HG03060 (cell line): ENCODE data around the gene PIK3CG.
"Not testable (repeated sequence)": the region's sequence is repeated elsewhere in the genome, so short reads cannot be mapped to it uniquely, and the experiment has no call there.

Experiments
- ATAC-seq: cut with Tn5 transposase; IDR thresholded peaks from one replicate; pipeline ENCODE4 v1.9.1; 2021; ENCODE audit warnings: low read depth, moderate number of reproducible peaks; ENCODE audit not compliant: unreplicated experiment

Gene PIK3CG

DNA sequence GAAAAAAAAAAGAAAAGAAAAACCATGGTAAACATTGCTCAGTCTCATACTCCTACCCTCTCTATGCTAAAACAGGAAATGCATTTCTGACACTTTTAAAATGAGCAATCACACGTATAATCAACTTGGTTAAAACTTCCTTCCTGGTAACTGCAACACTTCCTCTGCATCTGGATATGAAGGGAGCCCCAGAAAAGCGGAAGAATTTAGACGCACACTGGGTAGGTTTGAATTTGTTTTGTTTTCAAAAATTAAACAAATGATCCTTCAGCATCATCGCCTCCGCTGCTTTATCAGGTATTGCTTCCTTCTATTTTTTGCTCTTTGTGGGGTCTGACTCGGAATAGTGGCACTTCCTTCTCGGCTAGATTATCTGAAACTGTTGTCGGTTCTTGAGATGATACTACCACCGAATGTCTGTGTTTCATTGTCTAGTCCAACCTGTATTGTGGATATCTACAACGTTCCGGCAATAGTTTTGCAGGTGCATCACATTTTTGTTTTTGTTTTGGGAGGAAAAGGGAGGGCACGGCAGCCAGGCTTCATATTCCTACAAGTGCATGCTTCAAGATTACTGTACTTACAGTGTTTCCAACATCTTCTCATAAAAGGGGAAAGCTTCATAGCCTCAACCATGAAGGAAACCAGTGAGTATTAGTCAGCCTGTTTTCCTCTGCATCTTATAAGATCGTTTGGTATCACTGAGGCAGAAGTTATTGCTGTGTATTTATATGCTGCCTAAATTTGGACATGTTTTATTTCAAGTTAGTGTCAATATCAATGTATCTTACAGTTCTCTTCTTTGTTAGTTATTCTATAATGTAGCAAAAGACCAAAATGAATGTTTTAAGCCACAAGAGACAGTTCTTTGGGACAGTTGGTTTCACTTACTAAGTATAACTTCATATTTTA is at the start of gene PIK3CG:
TSS of gene PIK3CG (plus strand) at position 153 of the 912 bp plus-strand sequence. CDS start 2,280 bp downstream, outside the sequence.
- ATAC-seq: peak; percentile 53

DNA sequence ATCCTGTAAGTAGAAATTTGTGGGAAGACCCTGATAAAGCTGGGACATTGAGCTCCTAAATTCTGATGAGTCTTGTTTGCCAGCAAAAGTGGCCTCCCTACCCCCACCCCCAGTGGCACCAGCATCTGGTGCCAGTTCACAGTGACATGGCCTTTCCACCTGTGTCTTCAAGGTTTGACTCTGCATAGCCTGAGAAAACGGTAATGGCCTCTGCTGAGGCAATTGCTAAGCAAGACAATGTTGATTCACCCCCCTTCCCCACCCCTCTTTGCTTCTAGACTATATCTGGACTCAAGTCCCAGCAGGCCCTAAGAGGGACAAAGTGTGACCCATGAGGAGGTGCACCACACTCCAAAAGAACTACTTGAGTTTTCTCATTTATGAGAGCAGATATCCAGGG is 48.0 kb upstream of the PIK3CG start:
- ATAC-seq: no peak

DNA sequence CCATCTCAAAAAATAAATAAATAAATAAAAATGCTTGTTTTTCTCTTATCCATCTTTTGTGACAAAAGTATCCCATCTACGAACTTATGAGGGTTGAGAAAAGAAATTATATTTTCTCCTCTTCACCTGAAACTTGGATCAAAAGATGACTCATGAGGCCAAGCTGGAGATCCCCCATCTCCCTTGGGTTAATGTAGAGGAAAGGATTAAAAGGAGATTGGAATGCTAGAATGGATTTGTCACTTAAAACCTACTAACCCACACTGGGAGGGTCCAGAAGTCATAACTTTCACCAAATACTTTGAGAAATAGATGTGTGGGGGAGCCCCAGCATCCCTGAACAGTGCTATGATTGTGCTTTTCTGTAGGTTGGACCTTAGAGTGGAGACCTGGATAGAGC is 46.3 kb upstream of the PIK3CG start:
- ATAC-seq: no peak

DNA sequence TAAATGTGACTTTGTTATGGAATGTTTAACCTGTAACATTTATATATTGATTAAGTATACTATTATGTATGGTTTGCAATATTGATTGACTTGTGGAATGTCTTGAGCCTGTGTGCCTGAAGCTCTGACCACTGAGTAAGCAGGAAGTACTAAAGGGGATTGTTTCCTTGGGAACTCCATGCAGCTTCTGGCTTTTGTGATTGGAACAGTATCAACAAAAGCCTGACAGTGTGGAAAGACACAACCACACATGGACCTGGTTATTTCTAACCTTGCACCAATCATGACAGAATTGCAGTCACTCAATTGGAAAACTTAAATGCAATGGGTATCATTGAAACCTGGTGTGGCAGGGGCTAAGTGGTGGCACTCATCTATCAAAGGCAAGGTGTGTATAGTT is 45.5 kb upstream of the PIK3CG start:
- no peak for ATAC-seq

DNA sequence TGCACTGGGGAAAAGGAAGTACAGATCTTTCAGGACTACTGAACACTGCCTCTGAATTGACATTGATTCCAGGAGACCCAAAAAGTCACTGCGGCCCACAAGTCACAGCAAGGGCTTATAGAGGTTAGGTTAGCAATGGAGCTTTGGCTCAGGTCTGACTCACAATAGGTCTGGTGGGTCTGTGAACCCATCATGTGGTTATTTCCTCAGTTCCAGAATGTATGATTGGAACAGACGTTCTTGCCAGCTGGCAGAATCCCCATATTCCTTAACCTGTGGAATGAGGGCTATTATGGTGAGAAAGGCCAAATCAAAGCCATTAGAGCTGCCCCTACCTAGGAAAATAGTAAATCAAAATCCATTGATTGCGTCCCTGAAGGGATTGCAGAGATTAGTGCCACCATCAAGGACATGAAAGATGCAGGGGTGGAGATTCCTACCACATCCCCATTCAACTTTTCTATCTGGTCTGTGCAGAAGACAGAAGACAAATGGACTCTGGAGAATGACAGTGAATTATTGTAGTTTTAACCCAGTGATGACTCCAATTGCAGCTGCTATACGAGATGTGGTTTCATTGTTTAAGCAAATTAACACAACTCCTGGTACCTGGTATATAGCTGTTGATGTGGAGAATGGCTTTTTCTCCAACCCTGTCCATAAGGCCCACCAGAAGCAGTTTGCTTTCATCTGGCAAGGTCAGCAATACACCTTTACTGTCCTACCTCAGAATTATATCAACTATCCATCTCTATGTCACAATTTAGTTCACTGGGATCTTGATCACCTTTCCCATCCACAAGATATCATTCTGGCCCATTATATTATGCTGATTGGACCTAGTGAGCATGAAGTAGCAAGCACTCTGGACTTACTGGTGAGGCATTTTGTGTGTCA is 44.5 kb upstream of the PIK3CG start:
- ATAC-seq: no peak

DNA sequence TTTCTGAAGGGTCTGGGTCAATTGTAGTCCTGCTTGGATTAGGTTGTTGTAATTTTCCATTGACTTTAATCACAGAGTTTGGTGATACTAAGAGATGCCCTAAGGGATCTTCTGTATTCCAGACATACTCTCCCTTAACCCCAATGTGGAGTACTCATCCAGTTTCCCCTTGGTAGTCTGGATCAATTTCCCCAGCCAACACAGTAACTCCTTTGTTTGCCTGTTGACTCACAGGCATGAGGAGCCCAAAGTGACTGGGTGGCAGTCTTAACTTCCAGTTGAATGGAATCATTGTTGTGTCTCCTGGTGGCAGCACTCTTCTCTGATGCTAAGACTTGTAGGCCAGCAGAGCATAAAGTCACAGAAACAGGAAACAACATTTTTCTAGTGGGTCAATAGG is 41.5 kb upstream of the PIK3CG start:
- no peak for ATAC-seq

DNA sequence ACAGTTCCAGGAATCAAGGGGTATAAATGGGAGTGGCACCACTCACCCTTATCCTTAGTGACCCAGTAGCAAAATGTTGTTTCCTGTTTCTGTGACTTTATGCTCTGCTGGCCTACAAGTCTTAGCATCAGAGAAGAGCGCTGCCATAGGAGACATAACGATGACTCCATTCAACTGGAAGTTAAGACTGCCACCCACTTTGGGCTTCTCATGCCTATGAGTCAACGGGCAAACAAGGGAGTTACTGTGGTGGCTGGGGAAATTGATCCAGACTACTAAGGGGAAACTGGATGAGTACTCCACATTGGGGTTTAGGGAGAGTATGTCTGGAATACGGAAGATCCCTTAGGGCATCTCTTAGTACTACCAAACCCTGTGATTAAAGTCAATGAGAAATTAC is 40.6 kb upstream of the PIK3CG start:
- ATAC-seq: no peak

DNA sequence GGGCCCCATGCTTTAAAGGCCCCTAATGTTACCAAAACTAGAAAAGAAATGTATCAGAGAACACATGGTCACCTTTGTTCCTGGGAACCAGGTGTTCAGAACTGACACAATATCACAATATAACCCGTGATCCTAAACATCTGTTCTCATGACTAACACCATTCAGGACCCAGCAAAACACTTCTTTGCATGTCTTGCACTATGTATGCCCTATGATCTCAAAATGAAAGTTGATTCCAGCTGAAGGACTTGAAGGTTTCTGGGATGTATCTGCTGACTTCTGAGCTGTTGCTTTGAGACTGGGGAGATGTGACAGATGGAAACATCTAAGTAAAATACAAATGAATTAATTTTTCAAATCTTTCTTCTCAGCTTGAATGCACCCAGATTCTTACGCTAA is 37.5 kb upstream of the PIK3CG start:
- ATAC-seq: no peak

DNA sequence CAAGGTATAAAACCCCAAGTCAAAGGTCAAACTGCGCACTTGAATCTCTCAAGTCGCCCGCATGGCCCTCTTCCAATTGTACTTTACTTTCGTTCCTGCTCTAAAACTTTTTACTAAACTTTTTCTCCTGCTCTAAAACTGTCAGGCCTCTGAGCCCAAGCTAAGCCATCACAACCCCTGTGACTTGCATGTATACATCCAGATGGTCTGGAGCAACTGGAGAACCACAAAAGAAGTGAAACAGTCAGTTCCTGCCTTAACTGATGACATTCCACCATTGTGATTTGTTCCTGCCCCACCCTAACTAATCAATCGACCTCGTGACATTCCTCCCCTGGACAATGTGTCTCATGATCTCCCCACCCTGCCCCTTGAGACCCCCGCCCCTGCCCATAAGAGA is 35.6 kb upstream of the PIK3CG start:
- ATAC-seq: no peak

DNA sequence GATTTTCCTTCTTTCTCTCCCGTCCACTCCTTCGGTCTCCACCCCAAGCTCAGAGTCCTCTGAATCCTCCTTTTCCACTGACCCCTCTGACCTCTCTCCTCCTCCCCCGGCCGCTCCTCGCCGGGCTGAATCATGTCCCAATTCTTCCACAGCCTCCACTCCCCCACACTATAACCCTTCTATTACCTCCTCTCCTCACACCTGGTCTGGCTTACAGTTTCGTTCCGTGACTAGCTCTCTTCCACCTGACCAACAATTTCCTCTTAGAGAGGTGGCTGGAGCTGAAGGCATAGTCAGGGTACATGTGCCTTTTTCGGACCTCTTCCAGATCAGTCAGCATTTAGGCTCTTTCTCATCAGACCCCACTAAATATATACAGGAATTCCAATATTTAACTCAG is 34.2 kb upstream of the PIK3CG start:
- not testable (repeated sequence) for ATAC-seq

DNA sequence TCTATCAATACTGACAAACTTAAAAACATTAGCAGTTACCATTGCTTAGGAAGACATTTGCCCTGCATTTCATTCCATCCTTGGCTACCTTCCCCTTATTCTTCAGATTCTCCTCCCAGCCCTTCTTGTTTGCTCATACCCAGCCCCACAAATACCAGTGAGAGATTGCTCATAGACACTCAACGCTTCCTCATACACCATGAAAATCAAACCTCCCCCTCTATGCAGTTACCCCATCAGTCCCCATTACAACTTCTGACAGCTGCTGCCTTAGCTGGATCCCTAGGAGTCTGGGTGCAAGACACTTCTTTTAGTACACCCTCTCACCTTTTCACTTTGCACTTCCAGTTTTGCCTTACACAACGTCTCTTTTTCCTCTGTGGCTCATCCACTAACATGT is 28.3 kb upstream of the PIK3CG start:
- ATAC-seq: no peak

DNA sequence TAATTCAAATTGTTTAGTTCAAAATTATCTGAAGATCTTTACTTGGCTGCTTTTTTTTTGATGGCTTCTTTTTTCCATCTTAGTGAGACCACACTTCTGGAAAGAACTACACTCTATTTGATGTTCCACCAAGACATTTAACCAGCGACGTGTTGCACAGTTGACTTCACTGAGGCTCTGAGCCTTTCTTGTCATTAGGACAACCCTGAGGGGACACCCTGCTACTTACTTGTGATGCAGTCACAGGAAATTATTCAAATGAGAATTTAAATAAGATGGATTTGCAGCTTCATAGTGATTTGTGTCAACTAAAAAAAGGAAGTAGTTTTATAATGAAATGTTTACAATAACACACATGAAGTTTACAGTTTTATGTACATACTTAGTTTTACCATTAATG is 25.6 kb upstream of the PIK3CG start:
- ATAC-seq: no peak

DNA sequence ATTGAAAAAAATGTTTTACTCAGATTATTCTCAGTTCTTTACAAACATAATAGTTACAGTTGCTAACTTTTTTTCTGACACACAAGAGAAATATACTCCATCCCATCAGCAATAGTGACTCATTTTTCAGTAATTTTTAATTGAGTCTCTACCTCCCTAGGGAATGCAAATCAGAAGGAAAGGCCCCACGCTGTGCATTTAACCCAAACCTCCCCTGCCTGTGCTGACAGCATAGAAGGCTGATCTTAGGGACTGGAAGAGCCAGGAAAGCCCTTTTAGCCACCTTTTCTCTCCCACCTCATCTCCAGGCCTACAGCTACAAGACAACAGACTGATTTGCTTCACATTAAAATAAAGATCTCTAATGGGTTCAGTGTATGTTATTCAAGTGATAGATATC is 24.7 kb upstream of the PIK3CG start:
- ATAC-seq: no peak

DNA sequence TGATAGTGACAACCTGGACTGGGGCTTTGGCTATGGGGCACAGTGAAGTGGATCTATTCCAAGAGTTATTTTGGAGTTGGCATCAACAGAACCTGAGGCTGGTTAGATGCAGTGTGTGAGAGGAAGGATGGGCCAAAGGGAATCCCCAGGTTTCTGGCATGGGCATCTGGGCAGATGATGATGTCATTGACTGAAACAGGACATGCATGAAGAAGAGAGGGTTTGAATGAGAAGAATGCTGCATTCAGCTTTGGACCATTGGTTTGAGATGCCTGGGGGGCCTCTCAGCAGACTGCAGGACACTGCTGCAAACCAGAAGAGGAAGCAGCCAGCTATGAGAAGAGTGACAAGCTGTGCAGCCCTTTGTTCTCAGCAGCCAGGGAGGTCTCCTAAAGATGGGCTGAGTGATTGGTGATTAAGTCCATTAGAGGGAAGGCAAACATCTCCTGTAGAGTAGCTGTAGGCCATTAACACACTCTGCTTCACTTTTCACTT is 23.1 kb upstream of the PIK3CG start:
- ATAC-seq: no peak

DNA sequence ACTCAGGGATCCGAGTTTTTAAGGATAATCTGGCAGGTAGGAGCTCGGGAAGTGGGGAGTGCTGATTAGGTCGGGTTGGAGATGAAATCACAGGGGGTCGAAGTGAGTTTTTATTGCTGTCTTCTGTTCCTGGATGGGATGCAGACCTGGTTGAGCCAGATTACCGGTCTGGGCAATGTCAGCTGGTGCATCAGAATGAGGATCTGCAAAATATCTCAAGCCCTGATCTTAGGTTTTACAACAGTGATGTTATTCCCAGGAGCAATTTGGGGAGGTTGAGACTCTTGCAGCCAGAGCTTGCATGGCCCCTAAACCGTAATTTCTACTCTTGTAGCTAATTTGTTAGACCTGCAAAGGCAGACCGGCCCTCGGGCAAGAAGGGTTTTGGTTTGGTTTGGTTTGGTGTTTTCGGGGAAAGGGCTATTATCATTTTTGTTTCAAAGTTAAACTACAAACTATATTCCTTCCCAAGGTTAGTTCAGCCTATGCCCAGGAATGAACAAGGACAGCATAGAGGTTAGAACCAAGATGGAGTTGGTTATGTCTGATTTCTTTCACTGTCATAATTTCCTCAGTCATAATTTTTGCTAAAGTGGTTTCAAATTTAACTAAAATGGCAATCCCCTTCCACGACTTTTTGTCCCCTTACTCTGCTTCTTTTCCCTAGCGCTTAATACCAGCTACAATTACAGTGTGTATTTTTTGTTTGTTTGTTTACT is 20.6 kb upstream of the PIK3CG start:
- ATAC-seq: no peak

DNA sequence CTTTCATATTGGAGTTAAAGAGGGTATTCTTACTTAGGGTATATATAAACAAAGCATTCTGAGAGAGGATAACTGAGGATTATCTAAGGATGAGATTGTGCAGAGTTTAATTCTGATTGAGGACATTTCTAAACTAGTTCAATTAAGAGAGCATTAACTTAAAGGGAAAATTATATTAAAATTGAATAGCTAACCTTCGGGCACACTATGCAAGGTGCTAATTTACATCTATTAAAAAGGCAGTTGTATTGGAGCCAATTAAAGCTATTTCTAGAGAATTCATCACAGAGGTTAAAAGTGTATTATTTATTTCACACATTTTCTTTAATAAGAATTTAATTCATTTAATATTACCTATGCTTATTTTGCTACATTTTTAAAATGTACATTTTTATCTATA is 17.0 kb upstream of the PIK3CG start:
- no peak for ATAC-seq

DNA sequence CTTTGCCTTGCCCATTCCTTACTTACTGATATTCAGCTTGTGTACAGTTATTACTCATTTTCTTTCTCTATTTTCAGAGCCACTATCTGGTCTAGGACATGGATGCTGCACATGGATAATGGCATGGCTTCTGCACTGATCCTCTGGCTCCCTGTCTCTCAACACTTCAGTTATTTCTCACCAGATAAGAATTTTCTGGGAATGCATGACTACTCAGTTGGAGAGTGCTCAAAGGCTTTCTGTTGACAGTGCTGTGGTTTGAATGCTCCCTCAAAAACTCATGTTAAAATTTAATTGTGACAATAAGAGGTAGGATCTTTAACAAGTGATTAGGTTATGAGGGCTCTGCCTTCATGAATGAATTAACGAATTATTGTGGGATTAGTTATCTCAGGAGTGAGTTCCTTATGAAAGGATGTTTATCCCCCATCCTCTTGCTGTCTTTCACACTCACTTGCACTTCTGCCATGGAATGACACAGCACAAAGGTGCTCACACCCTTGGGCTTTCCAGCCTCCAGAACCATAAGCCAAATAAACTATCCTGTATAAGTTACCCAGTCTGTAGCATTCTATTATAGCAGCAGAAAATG is 16.1 kb upstream of the PIK3CG start:
- ATAC-seq: no peak

DNA sequence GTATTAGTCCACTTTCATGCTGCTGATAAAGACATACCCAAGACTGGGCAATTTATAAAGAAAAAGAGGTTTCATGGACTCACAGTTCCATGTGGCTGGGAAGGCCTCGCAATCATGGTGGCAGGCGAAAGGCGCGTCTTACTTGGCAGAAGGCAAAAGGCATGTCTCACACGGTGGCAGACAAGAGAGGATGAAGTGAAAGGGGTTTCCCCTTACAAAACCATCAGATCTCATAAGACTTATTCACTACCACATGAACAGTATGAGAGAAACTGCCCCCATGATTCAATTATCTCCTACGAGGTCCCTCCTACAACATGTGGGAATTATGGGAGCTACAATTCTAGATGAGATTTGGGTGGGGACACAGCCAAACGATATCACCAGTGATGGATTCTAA is 13.4 kb upstream of the PIK3CG start:
- not testable (repeated sequence) for ATAC-seq

DNA sequence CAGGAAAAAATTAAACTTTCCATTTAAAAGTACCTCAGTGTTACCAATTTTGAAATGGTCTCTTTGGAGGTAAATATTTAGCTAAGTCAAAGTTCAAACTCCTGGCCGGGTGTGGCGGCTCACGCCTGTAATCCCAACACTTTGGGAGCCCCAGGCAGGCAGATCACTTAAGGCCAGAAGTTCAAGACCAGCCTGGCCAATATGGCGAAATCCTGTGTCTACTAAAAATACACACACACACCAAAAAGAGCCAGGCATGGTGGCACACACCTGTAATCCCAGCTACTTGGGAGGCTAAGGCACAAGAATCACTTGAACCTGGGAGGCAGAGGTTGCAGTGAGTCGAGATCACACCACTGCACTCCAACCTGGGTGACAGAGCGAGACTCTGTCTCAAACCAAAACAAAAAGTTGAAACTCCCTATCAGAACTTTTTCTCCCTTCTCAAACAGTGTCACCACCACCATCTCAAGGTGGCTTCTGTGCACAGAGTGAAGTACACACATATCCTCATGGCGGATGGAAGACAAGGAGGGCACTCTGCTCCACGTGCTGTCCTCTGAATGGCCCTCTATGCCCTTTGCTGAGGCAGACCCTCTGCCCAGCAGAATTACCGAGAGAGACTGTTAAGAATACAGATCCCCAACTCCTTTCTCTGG is 11.7 kb upstream of the PIK3CG start:
- no peak for ATAC-seq
